K562 (cell line): ENCODE results near the gene NDUFA6. TPM values are rescaled to one million over a fixed set of nuclear protein-coding genes. Genes with fewer than 3 reads are reported as not detected.

Experiments used
- ATAC-seq: fragments of 200-7000 bp; cut with Tn5 transposase; 3 replicates; pipeline ENCODE4 v1.9.1; 2020; ENCODE audit warnings: moderate library complexity
- BruUV-seq: library from RNA; stranded (reverse); fragments of 400-500 nt; replicated peaks from 2 replicates; lab custom pipeline; 2021; lab: Mats Ljungman, UMichigan
- CTCF ChIA-PET: fragments of 300-600 bp; formaldehyde crosslinking; extraction: SDS; loops from one replicate; lab custom pipeline; 2021; ENCODE audit warnings: low intra/inter-chr PET ratio; lab: Yijun Ruan, JAX
- POLR2A ChIA-PET: fragments of 300-600, 350-650 bp; sonication (Branson Sonifier 250); formaldehyde crosslinking; extraction: SDS; loops from one replicate; lab custom pipeline; 2021; ENCODE audit warnings: antibody characterized with exemption, inconsistent platforms; lab: Yijun Ruan, JAX
- DNase-seq, 4 experiments: peaks; one replicate each; pipeline versions ENCODE4 v3.0.0 to v3.0.0-alpha.2; 2011 to 2018; ENCODE audit warnings: low spot score in 3 of 4, mixed read lengths in 3 of 4; ENCODE audit errors: extremely low read depth in 1 of 4
- FAIRE-seq: peaks from 2 replicates; lab custom pipeline; 2011; peaks lifted over from hg19 to GRCh38; lab: Jason Lieb, UNC
- H2AFZ ChIP-seq: 2 replicates; pipeline ENCODE4 v1.6.0; 2011; ENCODE audit warnings: low read depth, low read length, control low read depth, inconsistent platforms
- H3K27ac ChIP-seq: fragments of 200-600 bp; 3 replicates; pipeline ENCODE4 v1.8.0; 2011; ENCODE audit warnings: low read depth, mild to moderate bottlenecking, control low read depth, inconsistent platforms, low read length, moderate library complexity, mixed read lengths; ENCODE audit errors: extremely low read depth
- H3K27me3 ChIP-seq, 2 experiments: fragments of 300-600 bp in 1 of 2; 2 replicates in 1 of 2; 3 replicates in 1 of 2; pipeline versions ENCODE4 v1.6.0 to v1.8.0; 2011; ENCODE audit warnings: inconsistent platforms in 2 of 2, low read length in 2 of 2, mild to moderate bottlenecking in 1 of 2, mixed read lengths in 1 of 2, moderate library complexity in 1 of 2; ENCODE audit not compliant: control insufficient read depth in 2 of 2, insufficient read depth in 2 of 2
- H3K36me3 ChIP-seq: fragments of 300-600 bp; 3 replicates; pipeline ENCODE4 v1.8.0; 2011; ENCODE audit warnings: mild to moderate bottlenecking, low read length, inconsistent platforms; ENCODE audit not compliant: control insufficient read depth, insufficient read depth
- H3K4me1 ChIP-seq, 2 experiments: fragments of 200-600 bp in 1 of 2; replicated peaks in 1 of 2; 2 replicates in 1 of 2; 3 replicates in 1 of 2; pipeline versions ENCODE4 v1.5.1 to v1.8.0; 2011; ENCODE audit warnings: inconsistent platforms in 2 of 2, low read length in 2 of 2, mild to moderate bottlenecking in 1 of 2, mixed read lengths in 1 of 2, moderate library complexity in 1 of 2; ENCODE audit not compliant: control insufficient read depth in 2 of 2, insufficient read depth in 2 of 2
- H3K4me2 ChIP-seq: 2 replicates; pipeline ENCODE4 v1.6.1; 2011; ENCODE audit warnings: low read length, control low read depth, inconsistent platforms, mixed read lengths; ENCODE audit not compliant: insufficient read depth
- H3K4me3 ChIP-seq: fragments of 200-600 bp; sonication (generic), shearing (Covaris generic); 2 replicates; pipeline ENCODE4 v1.5.1; 2016; ENCODE audit warnings: control low read depth, inconsistent platforms
- H3K79me2 ChIP-seq: fragments of 200-600 bp; 3 replicates; pipeline ENCODE4 v1.8.0; 2011; ENCODE audit warnings: low read length, inconsistent platforms; ENCODE audit not compliant: control insufficient read depth, insufficient read depth
- H3K9ac ChIP-seq, 2 experiments: 2 replicates each; pipeline versions ENCODE4 v1.6.0 to v1.6.1; 2011; ENCODE audit warnings: low read depth in 2 of 2, low read length in 2 of 2, control low read depth in 1 of 2, inconsistent platforms in 1 of 2, mild to moderate bottlenecking in 1 of 2, mixed read lengths in 1 of 2; ENCODE audit not compliant: insufficient read depth in 1 of 2
- H3K9me1 ChIP-seq: one replicate; pipeline ENCODE4 v1.6.0; 2011; ENCODE audit warnings: inconsistent platforms, mild to moderate bottlenecking, low read length, moderate library complexity; ENCODE audit not compliant: control insufficient read depth, insufficient read depth
- H3K9me3 ChIP-seq: replicated peaks from 2 replicates; pipeline ENCODE4 v1.5.1; 2011; ENCODE audit warnings: low read depth, low read length, inconsistent platforms; ENCODE audit not compliant: control insufficient read depth, insufficient read depth
- H4K20me1 ChIP-seq: replicated peaks from 2 replicates; pipeline ENCODE4 v1.6.1; 2011; ENCODE audit warnings: low read length, inconsistent platforms, mixed read lengths; ENCODE audit not compliant: control insufficient read depth, insufficient read depth
- AFF1 ChIP-seq, 2 experiments: fragments of 450-650 bp; IDR thresholded peaks; 2 replicates each; pipeline ENCODE4 v1.6.1; 2018; ENCODE audit warnings: mild to moderate bottlenecking in 2 of 2, low read depth in 1 of 2; ENCODE audit not compliant: partially characterized antibody in 2 of 2
- BRF2 ChIP-seq: IDR thresholded peaks from 3 replicates; pipeline ENCODE4 v1.6.1; 2011; ENCODE audit warnings: borderline replicate concordance, mild to moderate bottlenecking; ENCODE audit not compliant: insufficient read length, insufficient read depth
- DLX4 ChIP-seq: fragments of 250-450 bp; sonication (Bioruptor Pico); IDR thresholded peaks from 2 replicates; pipeline ENCODE4 v1.6.1; 2021; ENCODE audit warnings: mild to moderate bottlenecking
- GTF2E2 ChIP-seq: fragments of 200-800 bp; sonication (Bioruptor generic); IDR thresholded peaks from 2 replicates; pipeline ENCODE4 v1.6.1; 2016; ENCODE audit warnings: missing genetic modification characterization, missing compliant biosample characterization
- ZNF586 ChIP-seq: fragments of 450-650 bp; formaldehyde crosslinking; conservative IDR thresholded peaks from 2 replicates; pipeline ENCODE4 v1.4.0; 2020; ENCODE audit warnings: mild to moderate bottlenecking, moderate library complexity
- in situ Hi-C: fragments of 300-500 bp; cut with MboI; formaldehyde crosslinking; loops from 4 replicates; pipeline ENCODE4 v1.15.0; 2018; ENCODE audit warnings: inconsistent platforms, mixed read lengths
- intact Hi-C: fragments of 100-400 bp; cut with micrococcal nuclease; formaldehyde crosslinking; loops from 2 replicates; pipeline ENCODE4 v1.14.2; 2022
- polyA plus RNA-seq, 8 experiments: library from polyadenylated mRNA; depleted of rRNA in 4 of 8; stranded (reverse) in 5 of 8; unstranded in 3 of 8; fragments of >200 nt; fragmentation: Nextera tagmentation in 2 of 8; fragmentation: Illumina TruSeq in 1 of 8; extraction: Ambion mirVana in 2 of 8; extraction: Trizol in 1 of 8; gene quantifications; 2 replicates each; pipeline versions ENCODE4 v1.2.1 to v1.2.3, GENCODE V29; 2011 to 2014; ENCODE audit warnings: inconsistent platforms in 1 of 8, missing spikeins in 1 of 8
- total RNA-seq, 7 experiments: library from RNA; depleted of rRNA in 6 of 7; stranded (reverse); fragments of >200 nt in 6 of 7; fragmentation: Illumina TruSeq in 2 of 7; extraction: Trizol in 2 of 7; gene quantifications; 2 replicates each; pipeline versions ENCODE4 v1.2.1 to v1.2.3, GENCODE V29; 2011 to 2021; ENCODE audit warnings: low replicate concordance in 1 of 7

Gene NDUFA6
- total and polyA plus RNA-seq, 9 of the 15 experiments (the other 6 are each of a cell fraction or from before 2014, with no cell fraction given) = 90.0 to 474 (median 128) TPM

- no peak overlapping the region for H3K27ac ChIP-seq
- no TSS peak for BruUV-seq
- ChIA-PET CTCF (no interaction called here), POLR2A (no interaction called here)
- in situ Hi-C loops (no loop called here), intact Hi-C loops (no loop called here)
- H3K36me3 ChIP-seq = no peaks in the 10 kb centered on the region
- H3K9ac ChIP-seq = no peak overlapping the region
- no peaks in the 10 kb centered on the region for H3K79me2 ChIP-seq
- no peaks in the 10 kb centered on the region for H3K27me3 ChIP-seq
- no peak overlapping the region for H2AFZ ChIP-seq
- no peak overlapping the region for H3K4me2 ChIP-seq
- no peak for FAIRE-seq
- no peaks in the 10 kb centered on the region for H4K20me1 ChIP-seq
- no peaks in the 10 kb centered on the region for H3K4me1 ChIP-seq
- no peaks in the 10 kb centered on the region for H3K9me3 ChIP-seq
- no peak for ATAC-seq
- no peak for DNase-seq
- no peak overlapping the region for H3K4me3 ChIP-seq
- no peaks in the 10 kb centered on the region for H3K9me1 ChIP-seq
- TF ChIP-seq DLX4 (CRISPR knock-in tag) = no peak
- TF ChIP-seq AFF1 (IDR thresholded peaks at IDR 0.05; ENCODE audit: low read depth in 1 of 2, partially characterized antibody in 2 of 2) = no peak
- TF ChIP-seq ZNF586 (CRISPR knock-in tag) = no peak
- no peak for TF ChIP-seq BRF2
- no peak for TF ChIP-seq GTF2E2 (tag)
Measured at GRCh38 chr22:42041784-42042183, 48.8 kb downstream of the NDUFA6 start.
